ENCODE measurements around the gene CTNND2. TPM values are rescaled to one million over a fixed set of nuclear protein-coding genes. Genes with fewer than 3 reads are reported as not detected.

The CTNND2 gene
- total RNA-seq, 2 experiments from 2014 or later, result not detected

DNA sequence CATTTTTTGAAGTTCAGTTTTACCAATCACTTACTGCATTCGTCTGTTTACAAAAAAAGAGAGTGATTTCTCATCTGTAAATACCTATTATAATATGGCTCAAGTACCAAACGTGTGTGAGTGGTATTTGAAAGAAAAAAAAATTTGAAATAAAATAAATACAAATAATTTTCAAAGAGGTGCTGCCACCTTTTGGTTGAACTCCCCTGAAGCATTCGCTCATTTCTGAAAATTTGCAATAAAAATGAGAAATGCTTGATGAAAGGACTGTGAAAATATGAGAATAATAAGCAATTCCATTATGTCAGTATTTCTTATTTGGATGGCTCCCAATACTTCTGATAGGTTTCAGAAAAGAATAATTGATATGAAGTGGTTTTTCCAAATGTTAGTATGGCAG is 409.9 kb downstream of the CTNND2 start:
- ChIA-PET CTCF (no interaction called here), POLR2A (no interaction called here)
- Mint-ChIP-seq H3K27ac (no peak overlapping the region), H3K9me3 (no peaks in the 10 kb centered on the region), H3K4me3 (no peak overlapping the region), H3K27me3 (no peaks in the 10 kb centered on the region), H3K4me1 (no peaks in the 10 kb centered on the region), H3K36me3 (ENCODE audit: low read depth) (no peaks in the 10 kb centered on the region)
- no peak for DNase-seq

DNA sequence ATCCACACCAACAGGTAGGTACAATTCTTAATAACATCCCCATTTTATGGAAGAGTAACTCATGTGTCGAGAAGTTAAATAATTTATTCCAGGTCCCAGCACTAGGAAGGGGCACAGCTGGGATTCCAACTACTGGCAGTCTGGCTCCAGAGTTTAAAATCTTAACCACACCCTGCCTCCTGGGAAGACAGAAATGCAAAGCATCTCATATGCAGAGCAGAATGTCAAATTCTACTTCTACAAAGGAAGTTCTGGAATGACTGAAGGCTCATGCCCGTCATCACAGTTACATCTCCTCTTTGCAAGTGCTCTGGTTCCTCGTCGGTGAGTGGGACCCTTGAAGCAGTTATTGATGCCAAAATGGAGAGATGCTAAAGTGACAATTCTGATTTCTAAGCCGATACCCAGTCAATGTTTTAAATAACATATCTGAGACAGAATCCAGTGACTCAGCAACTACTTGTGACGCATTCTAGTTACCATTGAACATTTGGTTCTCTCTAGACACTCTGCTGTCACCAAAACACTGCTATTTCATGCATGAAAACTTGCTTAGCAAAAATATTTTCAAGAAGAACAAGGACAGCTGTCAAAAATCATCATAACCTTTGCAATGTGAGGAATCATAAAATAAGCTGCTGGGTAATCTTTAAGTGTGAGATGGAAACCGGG is 412.7 kb downstream of the CTNND2 start:
- no peaks in the 10 kb centered on the region for H3K4me1 Mint-ChIP-seq
- no peaks in the 10 kb centered on the region for H3K36me3 Mint-ChIP-seq (ENCODE audit: low read depth)
- H3K9me3 Mint-ChIP-seq, result no peaks in the 10 kb centered on the region
- ChIA-PET POLR2A (no interaction called here), CTCF (no interaction called here)
- DNase-seq, result no peak
- H3K27ac Mint-ChIP-seq, result no peak overlapping the region
- H3K4me3 Mint-ChIP-seq, result no peak overlapping the region
- H3K27me3 Mint-ChIP-seq, result no peaks in the 10 kb centered on the region

DNA sequence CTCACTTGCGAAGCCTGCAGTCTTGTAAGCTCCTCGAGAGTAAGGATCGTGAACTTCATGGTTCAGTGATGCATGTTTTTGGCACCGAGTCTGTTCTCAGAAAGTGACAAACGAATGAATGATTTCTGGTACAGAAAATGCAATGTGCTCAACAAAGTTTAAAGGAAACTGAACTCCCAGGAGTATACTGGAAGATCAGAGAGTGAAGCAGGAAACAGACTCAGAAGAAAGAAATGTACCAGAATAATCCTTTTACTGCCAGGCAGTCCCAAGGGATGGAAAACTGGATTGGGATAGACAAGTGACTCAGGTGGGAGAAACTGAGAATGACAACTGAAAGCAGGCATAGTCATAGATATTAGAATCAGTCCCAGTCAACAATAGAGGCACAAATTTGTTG is 420.6 kb downstream of the CTNND2 start:
- POLR2A ChIA-PET, result no interaction called here
- no peak overlapping the region for H3K4me3 Mint-ChIP-seq
- H3K36me3 Mint-ChIP-seq (ENCODE audit: low read depth), result no peaks in the 10 kb centered on the region

DNA sequence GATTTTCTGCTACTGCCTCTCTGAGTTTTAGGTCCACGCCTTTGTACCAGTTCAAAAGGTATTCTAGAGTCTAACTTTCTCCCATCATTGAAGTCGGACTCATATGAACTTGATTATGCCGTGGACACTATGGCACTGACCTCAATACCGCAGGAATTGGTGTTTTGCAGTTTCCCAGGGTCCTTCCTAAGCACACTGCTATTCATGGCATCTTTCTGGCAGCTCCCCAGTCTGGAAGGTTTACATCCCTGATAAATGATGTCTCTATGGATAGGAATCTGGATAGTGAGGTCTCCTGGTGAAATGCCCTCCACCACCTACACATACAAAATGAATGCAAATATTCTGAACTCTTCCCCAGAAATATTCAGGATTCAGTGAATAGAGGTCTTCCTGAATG is 422.2 kb downstream of the CTNND2 start:
- no peak for DNase-seq
- Mint-ChIP-seq H3K4me3 (no peak overlapping the region), H3K36me3 (ENCODE audit: low read depth) (no peaks in the 10 kb centered on the region), H3K4me1 (no peaks in the 10 kb centered on the region), H3K9me3 (no peaks in the 10 kb centered on the region), H3K27me3 (no peaks in the 10 kb centered on the region), H3K27ac (no peak overlapping the region)
- ChIA-PET POLR2A (no interaction called here), CTCF (no interaction called here)

More for the DNA sequence above, 420.6 kb downstream of the CTNND2 start:
- Mint-ChIP-seq H3K27ac (no peak overlapping the region), H3K27me3 (no peaks in the 10 kb centered on the region), H3K9me3 (no peaks in the 10 kb centered on the region), H3K4me1 (no peaks in the 10 kb centered on the region)
- DNase-seq, result no peak
- CTCF ChIA-PET, result no interaction called here

DNA sequence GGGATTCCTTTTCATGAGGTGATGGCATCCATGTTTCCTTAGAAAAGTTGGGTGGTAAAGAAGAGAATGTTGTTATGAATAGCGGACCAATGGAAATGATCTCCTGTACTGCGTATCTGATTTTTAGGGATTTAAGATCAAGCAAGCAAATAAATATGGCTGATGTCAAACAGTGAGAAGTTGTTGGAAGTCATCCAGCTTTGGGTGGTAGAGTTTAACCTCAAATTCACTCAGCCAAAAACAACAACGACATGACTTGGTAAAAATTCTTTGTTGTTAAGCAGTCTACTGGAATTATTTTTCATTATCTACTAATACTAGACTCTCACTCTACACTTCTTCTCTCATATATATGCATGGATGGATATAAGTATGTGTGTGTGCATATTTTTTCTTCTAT is 426.5 kb downstream of the CTNND2 start:
- no peaks in the 10 kb centered on the region for H3K36me3 Mint-ChIP-seq (ENCODE audit: low read depth)
- no peaks in the 10 kb centered on the region for H3K9me3 Mint-ChIP-seq
- no peaks in the 10 kb centered on the region for H3K4me1 Mint-ChIP-seq
- H3K4me3 Mint-ChIP-seq, result no peak overlapping the region
- no peak for DNase-seq
- H3K27me3 Mint-ChIP-seq, result no peaks in the 10 kb centered on the region
- POLR2A ChIA-PET, result no interaction called here
- no peak overlapping the region for H3K27ac Mint-ChIP-seq
- CTCF ChIA-PET, result no interaction called here

DNA sequence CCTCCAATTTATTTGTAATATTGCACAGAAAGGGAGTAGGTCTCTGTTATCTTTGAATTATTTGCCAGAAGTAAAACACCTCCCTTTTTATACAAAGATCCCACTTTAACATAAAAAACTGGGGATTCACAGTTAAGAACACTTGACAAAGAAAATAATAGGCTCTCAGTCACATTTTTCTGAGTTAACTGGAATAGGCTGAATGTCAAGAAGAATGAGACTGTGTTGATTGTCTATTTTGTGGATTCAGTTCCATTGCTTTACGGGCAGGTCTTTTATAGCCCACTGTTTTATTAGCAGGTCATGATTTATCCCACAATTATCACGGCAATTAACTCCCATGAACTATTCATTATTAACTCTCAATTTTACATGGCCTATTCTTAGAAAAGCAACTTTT is 427.4 kb downstream of the CTNND2 start:
- ChIA-PET CTCF (no interaction called here), POLR2A (no interaction called here)
- DNase-seq, result no peak
- Mint-ChIP-seq H3K4me1 (no peaks in the 10 kb centered on the region), H3K36me3 (ENCODE audit: low read depth) (no peaks in the 10 kb centered on the region), H3K9me3 (no peaks in the 10 kb centered on the region), H3K27ac (no peak overlapping the region), H3K4me3 (no peak overlapping the region), H3K27me3 (no peaks in the 10 kb centered on the region)

- no peak for DNase-seq
- ChIA-PET POLR2A (no interaction called here), CTCF (no interaction called here)
- Mint-ChIP-seq H3K27me3 (no peaks in the 10 kb centered on the region), H3K36me3 (ENCODE audit: low read depth) (no peaks in the 10 kb centered on the region), H3K9me3 (no peaks in the 10 kb centered on the region), H3K4me3 (no peak overlapping the region), H3K4me1 (no peaks in the 10 kb centered on the region), H3K27ac (no peak overlapping the region)
Measured at GRCh38 chr5:11468334-11469039, 435.8 kb downstream of the CTNND2 start.

- H3K4me1 Mint-ChIP-seq, result no peaks in the 10 kb centered on the region
- no peak for DNase-seq
- no peaks in the 10 kb centered on the region for H3K27me3 Mint-ChIP-seq
- H3K27ac Mint-ChIP-seq, result no peak overlapping the region
- no peak overlapping the region for H3K4me3 Mint-ChIP-seq
- CTCF ChIA-PET, result no interaction called here
- no peaks in the 10 kb centered on the region for H3K36me3 Mint-ChIP-seq (ENCODE audit: low read depth)
- POLR2A ChIA-PET, result no interaction called here
- H3K9me3 Mint-ChIP-seq, result no peaks in the 10 kb centered on the region
Measured at GRCh38 chr5:11467588-11467987, 436.7 kb downstream of the CTNND2 start.

DNA sequence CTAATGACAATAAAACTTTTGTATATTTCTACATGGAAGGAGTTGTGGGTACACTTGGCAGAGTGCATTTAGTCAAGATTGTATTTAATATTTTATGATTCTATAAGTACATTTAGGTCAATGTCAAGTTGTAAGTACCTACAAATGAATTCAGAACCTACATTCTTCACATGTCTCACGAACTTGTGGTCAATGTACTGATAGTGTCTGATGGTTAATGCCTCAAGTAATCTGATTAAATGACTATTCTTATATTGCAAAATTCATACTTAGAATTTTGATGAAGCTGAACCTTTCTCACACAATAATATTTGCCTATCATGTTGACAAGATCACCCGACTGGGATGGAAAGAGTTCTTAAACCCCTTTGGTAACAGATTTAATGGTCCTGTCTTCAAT is 444.5 kb downstream of the CTNND2 start:
- ChIA-PET CTCF (no interaction called here), POLR2A (no interaction called here)
- DNase-seq, result no peak
- Mint-ChIP-seq H3K9me3 (no peaks in the 10 kb centered on the region), H3K36me3 (ENCODE audit: low read depth) (no peaks in the 10 kb centered on the region), H3K4me3 (no peak overlapping the region), H3K27ac (no peak overlapping the region), H3K4me1 (no peaks in the 10 kb centered on the region), H3K27me3 (no peaks in the 10 kb centered on the region)

- no peaks in the 10 kb centered on the region for H3K9me3 Mint-ChIP-seq
- H3K36me3 Mint-ChIP-seq (ENCODE audit: low read depth), result no peaks in the 10 kb centered on the region
- no peaks in the 10 kb centered on the region for H3K27me3 Mint-ChIP-seq
- no peak overlapping the region for H3K4me3 Mint-ChIP-seq
- DNase-seq, result no peak
- POLR2A ChIA-PET, result no interaction called here
- no peak overlapping the region for H3K27ac Mint-ChIP-seq
- CTCF ChIA-PET, result no interaction called here
- no peaks in the 10 kb centered on the region for H3K4me1 Mint-ChIP-seq
Measured at GRCh38 chr5:11455505-11455904, 448.7 kb downstream of the CTNND2 start.

DNA sequence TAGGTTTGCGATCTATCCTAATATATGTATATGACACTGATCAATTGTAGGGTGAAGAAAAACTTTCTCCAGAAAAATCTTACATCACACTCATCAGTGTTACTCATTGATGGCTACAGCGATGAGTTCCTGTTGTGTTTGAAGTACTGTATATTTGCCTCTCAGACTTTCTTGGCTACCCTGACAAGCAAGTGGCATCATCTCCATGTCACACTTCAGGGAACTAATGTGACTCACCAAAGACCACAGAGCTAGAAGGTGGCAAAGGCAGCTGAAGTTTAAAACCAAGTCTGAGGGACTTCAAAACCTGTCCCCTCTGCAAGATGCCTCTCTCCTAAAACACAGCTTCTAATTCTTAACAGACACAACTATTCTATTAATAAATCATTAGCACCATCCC is 451.4 kb downstream of the CTNND2 start:
- Mint-ChIP-seq H3K4me1 (no peaks in the 10 kb centered on the region), H3K9me3 (no peaks in the 10 kb centered on the region), H3K36me3 (ENCODE audit: low read depth) (no peaks in the 10 kb centered on the region), H3K27me3 (no peaks in the 10 kb centered on the region), H3K4me3 (no peak overlapping the region), H3K27ac (no peak overlapping the region)
- CTCF ChIA-PET, result no interaction called here
- no peak for DNase-seq
- POLR2A ChIA-PET, result no interaction called here

DNA sequence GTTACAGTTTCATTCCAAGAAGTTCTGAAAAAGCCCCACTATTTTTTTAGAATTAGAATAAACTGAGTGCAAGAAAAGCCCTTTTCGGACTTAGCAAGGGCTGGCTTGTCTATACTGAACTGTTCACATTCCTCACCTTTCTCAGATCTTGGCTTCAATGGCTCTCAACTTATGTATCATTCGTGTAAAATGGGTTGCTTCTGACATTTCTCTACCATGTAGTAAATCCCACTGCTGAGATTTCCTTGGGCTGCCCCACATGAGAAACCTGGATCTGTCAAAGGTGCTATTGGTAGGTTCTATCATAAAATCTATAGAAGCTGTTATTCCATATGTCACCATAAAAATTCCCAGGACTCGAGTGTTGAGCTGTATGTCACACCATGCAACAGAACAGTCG is 454.3 kb downstream of the CTNND2 start:
- Mint-ChIP-seq H3K4me3 (no peak overlapping the region), H3K9me3 (no peaks in the 10 kb centered on the region), H3K27me3 (no peaks in the 10 kb centered on the region), H3K36me3 (ENCODE audit: low read depth) (no peaks in the 10 kb centered on the region), H3K4me1 (no peaks in the 10 kb centered on the region), H3K27ac (no peak overlapping the region)
- ChIA-PET CTCF (no interaction called here), POLR2A (no interaction called here)
- no peak for DNase-seq

DNA sequence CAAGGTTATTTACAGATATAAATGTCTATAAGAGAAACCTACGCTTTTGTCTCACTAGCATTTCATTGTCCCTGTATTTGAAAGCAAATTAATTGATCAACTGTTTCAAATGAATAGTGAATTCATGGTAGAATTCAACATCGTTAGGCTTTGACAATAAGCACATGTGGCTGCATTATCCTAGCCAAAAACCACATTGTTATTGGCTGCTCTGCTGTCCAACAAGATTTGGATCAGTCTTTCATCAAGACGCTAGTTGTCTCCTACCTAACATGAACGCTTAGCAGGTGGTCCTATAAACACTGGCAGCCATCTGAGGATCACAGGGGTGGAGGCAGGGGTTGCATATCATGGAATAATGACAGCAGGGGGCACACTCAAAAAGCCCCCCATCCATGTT is 455.0 kb downstream of the CTNND2 start:
- ChIA-PET POLR2A (no interaction called here), CTCF (no interaction called here)
- H3K4me1 Mint-ChIP-seq, result no peaks in the 10 kb centered on the region
- H3K36me3 Mint-ChIP-seq (ENCODE audit: low read depth), result no peaks in the 10 kb centered on the region
- no peaks in the 10 kb centered on the region for H3K27me3 Mint-ChIP-seq
- no peak for DNase-seq
- no peaks in the 10 kb centered on the region for H3K9me3 Mint-ChIP-seq
- H3K27ac Mint-ChIP-seq, result no peak overlapping the region
- no peak overlapping the region for H3K4me3 Mint-ChIP-seq

- DNase-seq, result no peak
- no peaks in the 10 kb centered on the region for H3K27me3 Mint-ChIP-seq
- H3K36me3 Mint-ChIP-seq (ENCODE audit: low read depth), result no peaks in the 10 kb centered on the region
- no peak overlapping the region for H3K4me3 Mint-ChIP-seq
- POLR2A ChIA-PET, result no interaction called here
- H3K27ac Mint-ChIP-seq, result no peak overlapping the region
- no peaks in the 10 kb centered on the region for H3K9me3 Mint-ChIP-seq
- no peaks in the 10 kb centered on the region for H3K4me1 Mint-ChIP-seq
- CTCF ChIA-PET, result no interaction called here
Measured at GRCh38 chr5:11443831-11444230, 460.4 kb downstream of the CTNND2 start.

All from activated CD4-positive, alpha-beta memory T cell treated with anti-CD3 and anti-CD28 coated beads, Interleukin-2, amount 10 ng/mL, durations not matched to agents 7 days and 5 days (primary cell).